Esophagus squamous epithelium (tissue), 4 donors: ENCODE measurements around the gene SNX6.

Experiments
- POLR2A ChIP-seq, 4 donors: fragments of 450-650 bp; IDR thresholded peaks; one replicate each; pipeline ENCODE4 v1.6.1; 2017; ENCODE audit warnings: antibody characterized with exemption in 4 of 4, mild to moderate bottlenecking in 4 of 4, moderate library complexity in 3 of 4
- TF ChIP-seq, protein P1 (sequence below), 6 experiments: fragments of 450-650 bp in 4 of 6; fragments of 200-600 bp in 2 of 6; sonication (generic) in 2 of 6; IDR thresholded peaks; one replicate each; pipeline ENCODE4 v1.5.1; 2016 to 2019; ENCODE audit warnings: antibody characterized with exemption in 6 of 6, mild to moderate bottlenecking in 4 of 6, moderate library complexity in 4 of 6

GRCh38 chr14:34629344-34629656 lies 648 bp downstream of the SNX6 start:
- TF ChIP-seq, protein P1, sequence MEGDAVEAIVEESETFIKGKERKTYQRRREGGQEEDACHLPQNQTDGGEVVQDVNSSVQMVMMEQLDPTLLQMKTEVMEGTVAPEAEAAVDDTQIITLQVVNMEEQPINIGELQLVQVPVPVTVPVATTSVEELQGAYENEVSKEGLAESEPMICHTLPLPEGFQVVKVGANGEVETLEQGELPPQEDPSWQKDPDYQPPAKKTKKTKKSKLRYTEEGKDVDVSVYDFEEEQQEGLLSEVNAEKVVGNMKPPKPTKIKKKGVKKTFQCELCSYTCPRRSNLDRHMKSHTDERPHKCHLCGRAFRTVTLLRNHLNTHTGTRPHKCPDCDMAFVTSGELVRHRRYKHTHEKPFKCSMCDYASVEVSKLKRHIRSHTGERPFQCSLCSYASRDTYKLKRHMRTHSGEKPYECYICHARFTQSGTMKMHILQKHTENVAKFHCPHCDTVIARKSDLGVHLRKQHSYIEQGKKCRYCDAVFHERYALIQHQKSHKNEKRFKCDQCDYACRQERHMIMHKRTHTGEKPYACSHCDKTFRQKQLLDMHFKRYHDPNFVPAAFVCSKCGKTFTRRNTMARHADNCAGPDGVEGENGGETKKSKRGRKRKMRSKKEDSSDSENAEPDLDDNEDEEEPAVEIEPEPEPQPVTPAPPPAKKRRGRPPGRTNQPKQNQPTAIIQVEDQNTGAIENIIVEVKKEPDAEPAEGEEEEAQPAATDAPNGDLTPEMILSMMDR (IDR thresholded peaks at IDR 0.05) = no peak
- no peak for TF ChIP-seq POLR2A (IDR thresholded peaks at IDR 0.05)
